CD14-positive monocyte (primary cell): ENCODE measurements around the gene PDCD11. TPM values are rescaled to one million over a fixed set of nuclear protein-coding genes. Genes with fewer than 3 reads are reported as not detected.

Experiments used
- DNase-seq, 3 donors: peaks; one replicate each; pipeline ENCODE4 v3.0.0-alpha.2; 2011 to 2022
- H2AFZ ChIP-seq: 2 replicates; pipeline ENCODE4 v1.6.0; 2012; ENCODE audit warnings: mild to moderate bottlenecking, low read depth, low read length, inconsistent platforms; ENCODE audit not compliant: insufficient read depth, poor library complexity, severe bottlenecking
- H3K27ac ChIP-seq, 2 donors: 1 replicate in 1 of 2; 2 replicates in 1 of 2; pipeline ENCODE4 v1.5.1; 2012 to 2013; ENCODE audit warnings: low read length in 2 of 2, control low read depth in 1 of 2, inconsistent platforms in 1 of 2, low read depth in 1 of 2, mild to moderate bottlenecking in 1 of 2
- H3K27me3 ChIP-seq, 2 donors: one replicate each; pipeline versions ENCODE4 v1.6.0 to v1.6.1; 2011 to 2013; ENCODE audit warnings: low read length in 2 of 2; ENCODE audit not compliant: control insufficient read depth in 2 of 2, insufficient read depth in 2 of 2
- H3K36me3 ChIP-seq, 2 donors: replicated peaks in 1 of 2; 1 replicate in 1 of 2; 2 replicates in 1 of 2; pipeline versions ENCODE4 v1.5.1 to v1.6.1; 2012 to 2013; ENCODE audit warnings: low read length in 2 of 2, control low read depth in 1 of 2, inconsistent platforms in 1 of 2, mild to moderate bottlenecking in 1 of 2; ENCODE audit not compliant: insufficient read depth in 2 of 2, control insufficient read depth in 1 of 2
- H3K4me1 ChIP-seq, 2 donors: 1 replicate in 1 of 2; 2 replicates in 1 of 2; pipeline versions ENCODE4 v1.5.1 to v1.6.1; 2012 to 2013; ENCODE audit warnings: low read length in 2 of 2, control low read depth in 1 of 2, inconsistent platforms in 1 of 2, mild to moderate bottlenecking in 1 of 2, moderate library complexity in 1 of 2; ENCODE audit not compliant: insufficient read depth in 2 of 2, control insufficient read depth in 1 of 2
- H3K4me2 ChIP-seq: replicated peaks from 2 replicates; pipeline ENCODE3; 2012; ENCODE audit warnings: low read length, moderate library complexity, mild to moderate bottlenecking; ENCODE audit not compliant: poor library complexity, severe bottlenecking; ENCODE audit errors: extremely low read depth
- H3K4me3 ChIP-seq, 3 experiments: fragments of 200-600 bp in 1 of 3; sonication (generic) in 1 of 3; replicated peaks in 1 of 3; 1 replicate in 2 of 3; 2 replicates in 1 of 3; pipeline ENCODE4 v1.5.1; 2011 to 2013; ENCODE audit warnings: low read length in 3 of 3, mild to moderate bottlenecking in 3 of 3, control low read depth in 2 of 3, low read depth in 2 of 3, inconsistent platforms in 1 of 3, moderate library complexity in 1 of 3
- H3K79me2 ChIP-seq: 2 replicates; pipeline ENCODE4 v1.6.0; 2012; ENCODE audit warnings: mild to moderate bottlenecking, control low read depth, inconsistent platforms, low read length, moderate library complexity; ENCODE audit not compliant: insufficient read depth
- H3K9ac ChIP-seq: 2 replicates; pipeline ENCODE4 v1.6.0; 2017; ENCODE audit warnings: low read length, mild to moderate bottlenecking; ENCODE audit not compliant: insufficient read depth, poor library complexity, severe bottlenecking
- H3K9me3 ChIP-seq, 2 donors: replicated peaks in 1 of 2; 1 replicate in 1 of 2; 2 replicates in 1 of 2; pipeline versions ENCODE4 v1.5.1 to v1.6.1; 2012 to 2013; ENCODE audit warnings: low read length in 2 of 2, control low read depth in 1 of 2; ENCODE audit not compliant: control insufficient read depth in 1 of 2, insufficient read depth in 1 of 2
- H4K20me1 ChIP-seq: 2 replicates; pipeline ENCODE4 v1.6.0; 2012; ENCODE audit warnings: mild to moderate bottlenecking, low read length, control low read depth, moderate library complexity; ENCODE audit not compliant: insufficient read depth
- H3K27ac Mint-ChIP-seq, 7 donors: one replicate each; pipeline ENCODE4 v1.8.0; 2020; ENCODE audit warnings: mild to moderate bottlenecking in 7 of 7, mixed read lengths in 7 of 7, moderate library complexity in 6 of 7, inconsistent platforms in 2 of 7
- H3K27me3 Mint-ChIP-seq, 3 donors: one replicate each; pipeline ENCODE4 v1.8.0; 2021 to 2022; ENCODE audit warnings: low read depth in 3 of 3, mild to moderate bottlenecking in 3 of 3, mixed read lengths in 3 of 3, moderate library complexity in 3 of 3, inconsistent platforms in 1 of 3
- H3K36me3 Mint-ChIP-seq, 2 donors: one replicate each; pipeline ENCODE4 v1.8.0; 2020; ENCODE audit warnings: mixed read lengths in 2 of 2, inconsistent platforms in 1 of 2, mild to moderate bottlenecking in 1 of 2
- H3K4me1 Mint-ChIP-seq: one replicate; pipeline ENCODE4 v1.8.0; 2020; ENCODE audit warnings: mild to moderate bottlenecking, mixed read lengths
- H3K4me3 Mint-ChIP-seq, 2 donors: one replicate each; pipeline ENCODE4 v1.8.0; 2020; ENCODE audit warnings: mild to moderate bottlenecking in 2 of 2, mixed read lengths in 2 of 2, moderate library complexity in 1 of 2
- H3K9me3 Mint-ChIP-seq, 7 donors: one replicate each; pipeline ENCODE4 v1.8.0; 2020 to 2022; ENCODE audit warnings: mixed read lengths in 7 of 7, mild to moderate bottlenecking in 6 of 7, moderate library complexity in 6 of 7, inconsistent platforms in 2 of 7
- WGBS: methylation state at CpG from one replicate; pipeline ENCODE4 v1.1.5; 2013; ENCODE audit warnings: missing lambda C conversion rate; ENCODE audit not compliant: insufficient coverage; 5-methylcytosine and 5-hydroxymethylcytosine counted together
- intact Hi-C, 2 donors: fragments of 100-400 bp; cut with micrococcal nuclease; formaldehyde crosslinking; loops; one replicate each; pipeline versions ENCODE4 v1.15.0 to v1.15.1; 2023
- polyA plus RNA-seq, 3 donors: library from polyadenylated mRNA; depleted of rRNA in 1 of 3; unstranded in 2 of 3; stranded (reverse) in 1 of 3; fragments of 300-500 nt in 2 of 3; fragments of >200 nt in 1 of 3; fragmentation: Illumina TruSeq in 2 of 3; gene quantifications; 1 replicate in 2 of 3; 2 replicates in 1 of 3; pipeline ENCODE4 v1.2.3, GENCODE V29; 2012 to 2021
- TF ChIP-seq, protein P1 (sequence below): fragments of 200-600 bp; IDR thresholded peaks from one replicate; pipeline ENCODE4 v1.8.0; 2022; ENCODE audit warnings: antibody characterized with exemption, mild to moderate bottlenecking

PDCD11 gene
- polyA plus RNA-seq, 3 donors: 2.9 to 9.7 (median 3.3) TPM

DNA sequence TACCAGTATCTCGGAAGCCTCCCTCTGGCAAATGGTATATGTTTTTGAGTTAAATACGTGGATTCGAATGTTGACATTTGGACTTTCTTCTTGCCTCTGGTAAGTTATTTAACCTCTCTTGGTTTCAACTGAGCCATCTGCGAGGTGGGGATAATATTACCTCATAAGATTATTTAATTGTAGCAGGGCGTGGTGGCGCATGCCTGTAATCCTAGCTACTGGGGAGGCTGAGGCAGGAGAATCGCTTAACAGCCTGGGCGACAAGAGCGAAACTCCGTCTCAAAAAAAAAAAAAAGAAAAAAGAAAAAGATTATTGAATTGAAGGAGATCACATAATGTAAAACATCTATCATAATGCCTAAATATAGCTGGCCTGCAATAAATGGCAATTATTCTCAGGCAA is 29.0 kb upstream of the PDCD11 start:
- no peaks in the 10 kb centered on the region for H3K27me3 ChIP-seq
- peak overlapping the region; percentile 98 for H3K4me2 ChIP-seq
- H3K4me3 Mint-ChIP-seq: peak overlapping the region; percentile 83 to 84
- H3K79me2 ChIP-seq: peaks cover 39% of the 10 kb centered on the region
- H3K36me3 ChIP-seq: peaks cover 0 to 10% of the 10 kb centered on the region in 2 donors
- peak overlapping the region; percentile 65 to 77 for H3K27ac ChIP-seq
- H3K4me3 ChIP-seq: peak overlapping the region; percentile 69 to 93 (median 85)
- H3K9me3 ChIP-seq: no peaks in the 10 kb centered on the region
- DNase-seq: no peak
- peak overlapping the region; percentile 84 for H3K9ac ChIP-seq
- peak overlapping the region; percentile 83 to 93 (median 87) for H3K27ac Mint-ChIP-seq
- peaks cover 6% of the 10 kb centered on the region for H3K4me1 Mint-ChIP-seq
- H3K27me3 Mint-ChIP-seq: peaks cover 0 to 2% (median 0%) of the 10 kb centered on the region in 3 donors
- TF ChIP-seq, protein P1, sequence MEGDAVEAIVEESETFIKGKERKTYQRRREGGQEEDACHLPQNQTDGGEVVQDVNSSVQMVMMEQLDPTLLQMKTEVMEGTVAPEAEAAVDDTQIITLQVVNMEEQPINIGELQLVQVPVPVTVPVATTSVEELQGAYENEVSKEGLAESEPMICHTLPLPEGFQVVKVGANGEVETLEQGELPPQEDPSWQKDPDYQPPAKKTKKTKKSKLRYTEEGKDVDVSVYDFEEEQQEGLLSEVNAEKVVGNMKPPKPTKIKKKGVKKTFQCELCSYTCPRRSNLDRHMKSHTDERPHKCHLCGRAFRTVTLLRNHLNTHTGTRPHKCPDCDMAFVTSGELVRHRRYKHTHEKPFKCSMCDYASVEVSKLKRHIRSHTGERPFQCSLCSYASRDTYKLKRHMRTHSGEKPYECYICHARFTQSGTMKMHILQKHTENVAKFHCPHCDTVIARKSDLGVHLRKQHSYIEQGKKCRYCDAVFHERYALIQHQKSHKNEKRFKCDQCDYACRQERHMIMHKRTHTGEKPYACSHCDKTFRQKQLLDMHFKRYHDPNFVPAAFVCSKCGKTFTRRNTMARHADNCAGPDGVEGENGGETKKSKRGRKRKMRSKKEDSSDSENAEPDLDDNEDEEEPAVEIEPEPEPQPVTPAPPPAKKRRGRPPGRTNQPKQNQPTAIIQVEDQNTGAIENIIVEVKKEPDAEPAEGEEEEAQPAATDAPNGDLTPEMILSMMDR: no peak
- peaks cover 2 to 5% of the 10 kb centered on the region in 2 donors for H3K36me3 Mint-ChIP-seq
- WGBS: 100% methylated on average over 1 of the region's 10 CpGs
- peaks cover 15 to 16% of the 10 kb centered on the region in 2 donors for H3K4me1 ChIP-seq
- intact Hi-C loops: no loop called here
- H4K20me1 ChIP-seq: peaks cover 3% of the 10 kb centered on the region
- H2AFZ ChIP-seq: peak overlapping the region; percentile 95
- no peaks in the 10 kb centered on the region for H3K9me3 Mint-ChIP-seq

DNA sequence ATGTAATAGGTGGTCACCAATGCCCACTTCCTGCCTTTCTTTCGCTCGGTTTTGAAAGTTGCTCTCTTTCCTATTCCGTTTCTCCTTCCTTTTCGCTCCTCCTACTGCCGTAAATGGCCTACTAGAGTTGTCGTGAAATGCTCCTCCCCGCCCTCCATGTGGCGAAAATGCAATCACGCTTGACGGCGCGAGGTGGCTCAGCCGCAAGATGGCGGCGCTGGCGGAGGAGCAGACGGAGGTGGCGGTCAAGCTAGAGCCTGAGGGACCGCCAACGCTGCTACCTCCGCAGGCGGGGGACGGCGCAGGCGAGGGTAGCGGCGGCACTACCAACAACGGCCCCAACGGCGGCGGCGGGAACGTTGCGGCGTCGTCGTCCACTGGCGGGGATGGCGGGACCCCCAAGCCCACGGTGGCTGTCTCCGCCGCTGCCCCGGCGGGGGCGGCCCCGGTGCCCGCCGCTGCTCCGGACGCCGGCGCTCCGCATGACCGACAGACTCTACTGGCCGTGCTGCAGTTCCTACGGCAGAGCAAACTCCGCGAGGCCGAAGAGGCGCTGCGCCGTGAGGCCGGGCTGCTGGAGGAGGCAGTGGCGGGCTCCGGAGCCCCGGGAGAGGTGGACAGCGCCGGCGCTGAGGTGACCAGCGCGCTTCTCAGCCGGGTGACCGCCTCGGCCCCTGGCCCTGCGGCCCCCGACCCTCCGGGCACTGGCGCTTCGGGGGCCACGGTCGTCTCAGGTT is 28.5 kb upstream of the PDCD11 start, which contains the start of gene TAF5:
TAF5 (plus strand) TSS at position 195 of the 737 bp plus-strand sequence; CDS start at position 209, 14 bp downstream.
- under 1% methylated on average over 81 of the region's 81 CpGs for WGBS
- Histone ChIP-seq H3K4me3 (peak within 1 kb of the TSS; percentile 69 to 93 (median 85)), H3K27me3 (no peaks in the 10 kb centered on the region), H3K4me2 (peak within 1 kb of the TSS; percentile 98), H4K20me1 (peaks cover 3% of the 10 kb centered on the region), H3K79me2 (peaks cover 39% of the 10 kb centered on the region), H3K9me3 (no peaks in the 10 kb centered on the region), H3K4me1 (peaks cover 15 to 16% of the 10 kb centered on the region in 2 donors), H3K9ac (peak within 1 kb of the TSS; percentile 84), H3K27ac (peak within 1 kb of the TSS; percentile 65 to 77), H2AFZ (peak within 1 kb of the TSS; percentile 95), H3K36me3 (peaks cover 0 to 12% of the 10 kb centered on the region in 2 donors)
- TF ChIP-seq, protein P1: no peak
- Mint-ChIP-seq H3K27me3 (peaks cover 0 to 2% (median 0%) of the 10 kb centered on the region in 3 donors), H3K4me1 (peaks cover 6% of the 10 kb centered on the region), H3K27ac (peak within 1 kb of the TSS; percentile 83 to 93 (median 87)), H3K9me3 (no peaks in the 10 kb centered on the region), H3K36me3 (peaks cover 2 to 6% of the 10 kb centered on the region in 2 donors), H3K4me3 (peak within 1 kb of the TSS; percentile 84 to 92)
- intact Hi-C loops: loop anchor here in 1 of 2 donors (2.0 kb wide), 1 partner anchor 29 kb away; the partner anchor contains the start of genes ATP5MK and PDCD11
- peak; percentile 88 to 90 (median 89) for DNase-seq
